Skin epidermis (tissue), 12 donors: ENCODE measurements around the gene VASP.

Source experiments
- H3K27ac ChIP-seq, 21 experiments: fragments of 200-600 bp; sonication (generic) in 11 of 21; one replicate each; pipeline ENCODE4 v1.5.0; 2020; ENCODE audit warnings: mild to moderate bottlenecking in 3 of 21, inconsistent platforms in 2 of 21, moderate library complexity in 2 of 21
- H3K4me3 ChIP-seq, 7 experiments: fragments of 200-600 bp; sonication (generic) in 2 of 7; one replicate each; pipeline ENCODE4 v1.5.0; 2020; ENCODE audit warnings: inconsistent platforms in 2 of 7, mild to moderate bottlenecking in 2 of 7, moderate library complexity in 1 of 7

Gene VASP

GRCh38 chr19:45571457-45572220 lies 64.4 kb downstream of the VASP start:
- H3K4me3 ChIP-seq, result no peak overlapping the region
- H3K27ac ChIP-seq, result no peak overlapping the region

- Histone ChIP-seq H3K4me3 (no peak overlapping the region), H3K27ac (peak overlapping the region in 1 of 21 experiments; percentile 54)
Observed at GRCh38 chr19:45574526-45574925, 67.2 kb downstream of the VASP start.

- Histone ChIP-seq H3K27ac (peak overlapping the region in 2 of 21 experiments; percentile 24 to 54), H3K4me3 (no peak overlapping the region)
Observed at GRCh38 chr19:45575216-45575615, 67.9 kb downstream of the VASP start.
